ENCODE results near the gene PDE7B. TPM values are rescaled to one million over a fixed set of nuclear protein-coding genes. Genes with fewer than 3 reads are reported as not detected.

PDE7B gene
- total and polyA plus RNA-seq, 2 donors (not counting 1 experiment from before 2014, with no cell fraction given): 7.9 to 21.5 TPM

DNA sequence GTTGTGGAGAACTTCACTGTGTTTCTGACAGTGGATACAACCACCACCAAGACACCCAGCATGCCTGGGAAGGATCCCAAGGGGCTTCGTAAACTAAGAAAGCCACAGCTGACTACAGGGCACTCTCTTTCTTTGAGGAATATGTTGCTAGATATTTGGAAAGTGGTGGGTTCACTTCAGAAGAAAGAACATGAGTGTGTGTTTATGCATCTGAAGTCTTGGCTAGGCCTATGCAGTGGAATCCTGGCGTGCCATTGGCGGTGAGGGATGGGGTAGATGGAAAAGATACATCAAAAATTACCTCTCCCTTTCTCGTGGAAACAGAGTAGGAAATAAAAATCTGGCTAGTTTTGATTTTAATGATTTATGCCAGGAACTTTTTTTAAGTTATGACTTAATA is 187.7 kb downstream of the PDE7B start:
- no peaks in the 10 kb centered on the region for H4K20me1 ChIP-seq (ENCODE audit: control insufficient read depth, extremely low read depth, insufficient read depth, low read length)
- peak in 1 of 2 donors; percentile 41 for DNase-seq (ENCODE audit: low read depth in 2 of 2)
- H3K27me3 ChIP-seq (ENCODE audit: control insufficient read depth, insufficient read depth, low read length): no peaks in the 10 kb centered on the region
- no peaks in the 10 kb centered on the region for H3K9me3 ChIP-seq (ENCODE audit: control insufficient read depth, insufficient read depth, low read depth, low read length)
- no peaks in the 10 kb centered on the region for H3K36me3 ChIP-seq (ENCODE audit: control insufficient read depth, insufficient read depth, low read length)
- peak overlapping the region; percentile 58 for H2AFZ ChIP-seq (ENCODE audit: low read length)
- no peak overlapping the region for H3K9ac ChIP-seq (ENCODE audit: insufficient read depth, low read length)
- TF ChIP-seq, protein P1, sequence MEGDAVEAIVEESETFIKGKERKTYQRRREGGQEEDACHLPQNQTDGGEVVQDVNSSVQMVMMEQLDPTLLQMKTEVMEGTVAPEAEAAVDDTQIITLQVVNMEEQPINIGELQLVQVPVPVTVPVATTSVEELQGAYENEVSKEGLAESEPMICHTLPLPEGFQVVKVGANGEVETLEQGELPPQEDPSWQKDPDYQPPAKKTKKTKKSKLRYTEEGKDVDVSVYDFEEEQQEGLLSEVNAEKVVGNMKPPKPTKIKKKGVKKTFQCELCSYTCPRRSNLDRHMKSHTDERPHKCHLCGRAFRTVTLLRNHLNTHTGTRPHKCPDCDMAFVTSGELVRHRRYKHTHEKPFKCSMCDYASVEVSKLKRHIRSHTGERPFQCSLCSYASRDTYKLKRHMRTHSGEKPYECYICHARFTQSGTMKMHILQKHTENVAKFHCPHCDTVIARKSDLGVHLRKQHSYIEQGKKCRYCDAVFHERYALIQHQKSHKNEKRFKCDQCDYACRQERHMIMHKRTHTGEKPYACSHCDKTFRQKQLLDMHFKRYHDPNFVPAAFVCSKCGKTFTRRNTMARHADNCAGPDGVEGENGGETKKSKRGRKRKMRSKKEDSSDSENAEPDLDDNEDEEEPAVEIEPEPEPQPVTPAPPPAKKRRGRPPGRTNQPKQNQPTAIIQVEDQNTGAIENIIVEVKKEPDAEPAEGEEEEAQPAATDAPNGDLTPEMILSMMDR (conservative IDR thresholded peaks at IDR 0.05 in 1 of 2, IDR thresholded peaks at IDR 0.05 in 1 of 2; ENCODE audit: low read depth in 1 of 2, low read length in 2 of 2): no peak
- no peak for TF ChIP-seq EZH2 (IDR thresholded peaks at IDR 0.05; ENCODE audit: low read length, missing control alignments)
- peaks cover 41% of the 10 kb centered on the region for H3K79me2 ChIP-seq (ENCODE audit: control insufficient read depth, insufficient read depth, low read length)
- H3K4me3 ChIP-seq (replicated peaks in 1 of 4; ENCODE audit: control extremely low read depth in 1 of 4, insufficient read depth in 1 of 4, low read depth in 3 of 4, low read length in 4 of 4): peak overlapping the region; percentile 57 to 77 (median 72)
- peaks cover 10% of the 10 kb centered on the region for H3K4me1 ChIP-seq (ENCODE audit: control insufficient read depth, extremely low read depth, insufficient read depth, low read length)
- H3K4me2 ChIP-seq (ENCODE audit: extremely low read depth, insufficient read depth, low read length): peak overlapping the region; percentile 97
- H3K27ac ChIP-seq (ENCODE audit: insufficient read depth, low read length): peak overlapping the region; percentile 93

DNA sequence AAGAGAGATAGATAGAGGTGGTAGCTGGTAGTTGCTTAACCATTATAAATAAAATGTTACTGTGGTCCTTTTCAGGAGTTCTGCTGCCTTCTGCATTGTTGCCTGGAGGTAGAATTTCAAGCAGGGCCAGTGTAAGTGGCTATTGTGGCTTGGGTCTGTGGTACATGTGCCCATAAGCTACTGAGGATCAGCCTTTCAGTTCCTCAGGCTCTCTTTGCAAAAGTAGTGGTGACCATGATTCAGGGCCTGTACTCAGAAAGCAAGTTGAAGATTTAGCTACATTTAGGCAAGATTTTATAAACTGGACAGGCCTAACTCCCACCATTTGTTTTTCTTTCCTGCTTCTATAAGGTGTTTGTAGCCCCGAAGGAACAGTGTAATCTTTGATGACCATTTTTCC is 199.0 kb downstream of the PDE7B start:
- TF ChIP-seq, protein P1 (conservative IDR thresholded peaks at IDR 0.05 in 1 of 2, IDR thresholded peaks at IDR 0.05 in 1 of 2; ENCODE audit: low read depth in 1 of 2, low read length in 2 of 2): no peak
- no peak for TF ChIP-seq EZH2 (IDR thresholded peaks at IDR 0.05; ENCODE audit: low read length, missing control alignments)
- no peak overlapping the region for H3K9ac ChIP-seq (ENCODE audit: insufficient read depth, low read length)
- H3K4me1 ChIP-seq (ENCODE audit: control insufficient read depth, extremely low read depth, insufficient read depth, low read length): peaks cover 5% of the 10 kb centered on the region
- DNase-seq (ENCODE audit: low read depth in 2 of 2): no peak
- H3K36me3 ChIP-seq (ENCODE audit: control insufficient read depth, insufficient read depth, low read length): no peaks in the 10 kb centered on the region
- H3K9me3 ChIP-seq (ENCODE audit: control insufficient read depth, insufficient read depth, low read depth, low read length): no peaks in the 10 kb centered on the region
- H4K20me1 ChIP-seq (ENCODE audit: control insufficient read depth, extremely low read depth, insufficient read depth, low read length): no peaks in the 10 kb centered on the region
- no peak overlapping the region for H3K4me3 ChIP-seq (replicated peaks in 1 of 4; ENCODE audit: control extremely low read depth in 1 of 4, insufficient read depth in 1 of 4, low read depth in 3 of 4, low read length in 4 of 4)
- H3K27ac ChIP-seq (ENCODE audit: insufficient read depth, low read length): peak overlapping the region; percentile 63
- H3K27me3 ChIP-seq (ENCODE audit: control insufficient read depth, insufficient read depth, low read length): no peaks in the 10 kb centered on the region
- peak overlapping the region; percentile 11 for H3K4me2 ChIP-seq (ENCODE audit: extremely low read depth, insufficient read depth, low read length)
- H3K79me2 ChIP-seq (ENCODE audit: control insufficient read depth, insufficient read depth, low read length): peaks cover 6% of the 10 kb centered on the region
- H2AFZ ChIP-seq (ENCODE audit: low read length): peak overlapping the region; percentile 79

DNA sequence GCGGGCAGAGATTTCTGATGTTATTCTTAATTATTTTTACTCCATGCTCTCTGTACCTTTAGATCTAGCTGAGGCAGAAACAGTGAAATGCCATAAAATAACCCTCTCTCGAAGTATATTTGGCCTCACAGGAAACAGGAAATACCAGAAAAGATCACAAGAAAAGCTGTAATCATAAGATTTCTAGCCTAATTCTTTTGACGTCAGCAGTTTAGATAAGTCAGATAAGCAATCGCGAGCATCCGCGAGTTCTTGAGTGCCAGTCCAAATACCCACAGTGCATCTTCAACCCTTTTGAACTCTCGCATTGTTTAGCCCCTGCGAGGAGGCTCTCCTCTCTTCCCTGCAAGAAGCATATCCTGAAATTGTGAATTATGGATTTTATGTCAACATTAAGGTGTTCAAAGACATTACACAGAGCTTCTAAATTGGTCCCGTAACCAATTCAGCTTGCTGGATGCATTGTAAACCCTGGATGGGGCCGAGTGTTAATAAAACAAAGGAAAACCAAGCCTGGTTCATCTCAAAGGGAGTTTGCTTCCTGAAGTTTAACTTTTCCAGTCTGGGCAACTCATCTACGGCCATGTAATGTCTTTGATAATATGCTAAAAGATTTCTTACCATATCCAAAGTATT is 199.8 kb downstream of the PDE7B start:
- H3K27ac ChIP-seq (ENCODE audit: insufficient read depth, low read length): peak overlapping the region; percentile 63
- peaks cover 6% of the 10 kb centered on the region for H3K79me2 ChIP-seq (ENCODE audit: control insufficient read depth, insufficient read depth, low read length)
- peaks cover 5% of the 10 kb centered on the region for H3K4me1 ChIP-seq (ENCODE audit: control insufficient read depth, extremely low read depth, insufficient read depth, low read length)
- H2AFZ ChIP-seq (ENCODE audit: low read length): peak overlapping the region; percentile 66
- TF ChIP-seq, protein P1 (conservative IDR thresholded peaks at IDR 0.05 in 1 of 2, IDR thresholded peaks at IDR 0.05 in 1 of 2; ENCODE audit: low read depth in 1 of 2, low read length in 2 of 2): no peak
- no peak for TF ChIP-seq EZH2 (IDR thresholded peaks at IDR 0.05; ENCODE audit: low read length, missing control alignments)
- H3K36me3 ChIP-seq (ENCODE audit: control insufficient read depth, insufficient read depth, low read length): no peaks in the 10 kb centered on the region
- no peaks in the 10 kb centered on the region for H4K20me1 ChIP-seq (ENCODE audit: control insufficient read depth, extremely low read depth, insufficient read depth, low read length)
- peak overlapping the region; percentile 20 for H3K4me2 ChIP-seq (ENCODE audit: extremely low read depth, insufficient read depth, low read length)
- H3K27me3 ChIP-seq (ENCODE audit: control insufficient read depth, insufficient read depth, low read length): no peaks in the 10 kb centered on the region
- H3K9ac ChIP-seq (ENCODE audit: insufficient read depth, low read length): no peak overlapping the region
- DNase-seq (ENCODE audit: low read depth in 2 of 2): peak; percentile 66 to 76
- no peak overlapping the region for H3K4me3 ChIP-seq (replicated peaks in 1 of 4; ENCODE audit: control extremely low read depth in 1 of 4, insufficient read depth in 1 of 4, low read depth in 3 of 4, low read length in 4 of 4)
- no peaks in the 10 kb centered on the region for H3K9me3 ChIP-seq (ENCODE audit: control insufficient read depth, insufficient read depth, low read depth, low read length)

All from fibroblast of lung (primary cell).